Endometrium (tissue), 2 donors: ENCODE results near the gene SCIMP.
"Not testable (repeated sequence)": the region's sequence is repeated elsewhere in the genome, so short reads cannot be mapped to it uniquely, and the experiment has no call there.

Source experiments
- FAIRE-seq: peaks from 2 replicates; lab custom pipeline; 2012; peaks lifted over from hg19 to GRCh38; lab: Jason Lieb, UNC
- donor health status: control.
- donor health status: control.

The SCIMP gene

GRCh38 chr17:5237541-5238016 lies 2.9 kb upstream of the SCIMP start:
- no peak for FAIRE-seq

DNA sequence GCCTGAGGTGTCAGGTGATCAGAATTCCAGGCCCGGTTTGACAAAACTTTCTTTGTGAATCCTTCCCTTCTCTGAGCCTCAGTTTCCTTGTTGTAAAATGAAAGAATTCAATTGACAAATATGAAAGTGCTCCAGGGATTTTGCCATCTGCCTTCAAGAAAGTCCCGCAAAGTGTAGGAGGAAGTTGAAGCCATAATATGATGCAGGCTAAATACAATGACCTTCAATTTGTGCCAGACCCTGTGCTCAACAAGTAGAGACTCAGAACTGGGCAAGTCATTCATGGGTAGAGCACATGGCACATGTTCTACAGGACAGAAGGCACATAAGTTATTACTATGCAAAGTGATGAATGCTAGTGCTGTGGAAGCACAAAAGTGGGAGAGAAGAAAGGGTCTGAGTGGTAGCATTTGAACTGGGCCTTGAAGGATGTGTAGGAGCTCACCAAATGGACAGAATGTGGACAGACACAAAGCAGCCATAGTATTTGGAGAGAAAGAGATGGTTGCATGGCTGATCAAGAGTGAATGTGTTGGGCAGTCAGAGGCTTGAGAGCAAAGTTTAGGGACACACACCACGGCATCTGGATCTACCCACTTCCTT lies 2.4 kb upstream of the SCIMP start:
- FAIRE-seq, result no peak

- FAIRE-seq, result not testable (repeated sequence)
Observed at GRCh38 chr17:5233492-5233891, 1.2 kb downstream of the SCIMP start.

- no peak for FAIRE-seq
Observed at GRCh38 chr17:5226940-5227878, 7.5 kb downstream of the SCIMP start.

DNA sequence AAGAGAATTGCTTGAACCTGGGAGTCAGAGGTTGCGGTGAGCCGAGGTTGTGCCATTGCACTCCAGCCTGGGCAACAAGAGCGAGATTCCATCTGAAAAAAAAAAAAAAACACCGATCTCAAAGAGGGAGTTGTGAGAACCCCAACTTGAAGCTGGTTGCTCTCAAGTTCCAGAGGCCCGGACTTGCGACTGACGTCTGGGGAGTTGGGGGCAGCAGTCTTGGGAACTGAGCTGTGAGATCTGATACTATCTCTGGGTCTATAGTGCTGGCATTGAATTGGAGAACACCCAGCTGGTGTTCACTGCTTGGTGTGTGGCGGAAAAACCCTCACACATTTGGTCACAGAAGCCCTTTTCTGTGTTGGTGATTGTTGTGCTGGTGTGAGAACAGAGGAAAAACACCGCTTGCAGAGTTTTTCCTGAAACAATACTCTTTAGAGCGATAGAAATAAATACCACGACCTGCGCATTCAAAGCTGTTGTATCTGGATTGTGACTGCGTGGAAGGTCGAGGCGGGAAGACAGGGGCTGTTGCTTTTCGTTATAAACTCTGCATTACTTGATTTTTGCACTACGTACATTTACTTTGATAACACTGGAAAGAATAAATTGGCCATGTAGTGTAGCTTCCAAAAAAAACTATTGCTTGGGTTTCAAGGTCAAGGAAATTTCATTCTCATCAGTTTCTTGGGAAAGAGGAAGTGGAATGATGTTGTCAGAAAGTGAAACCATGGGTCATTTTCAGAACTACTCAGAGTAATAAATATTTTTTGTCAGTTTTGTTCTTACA lies 8.8 kb downstream of the SCIMP start:
- no peak for FAIRE-seq

DNA sequence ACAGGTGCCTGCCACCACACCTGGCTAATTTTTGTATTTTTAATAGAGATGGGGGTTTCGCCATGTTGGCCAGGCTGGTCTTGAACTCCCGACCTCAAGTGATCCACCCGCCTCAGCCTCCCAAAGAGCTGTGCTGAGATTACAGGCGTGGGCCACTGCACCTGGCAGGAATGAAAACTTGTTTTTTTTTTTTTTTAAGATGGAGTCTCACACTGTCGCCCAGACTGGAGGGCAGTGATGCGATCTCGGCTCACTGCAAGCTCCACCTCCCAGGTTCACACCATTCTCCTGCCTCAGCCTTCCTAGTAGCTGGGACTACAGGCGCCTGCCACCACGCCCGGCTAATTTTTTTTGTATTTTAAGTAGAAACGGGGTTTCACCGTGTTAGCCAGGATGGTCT lies 12.7 kb downstream of the SCIMP start:
- not testable (repeated sequence) for FAIRE-seq

GRCh38 chr17:5220074-5220473 lies 14.6 kb downstream of the SCIMP start:
- FAIRE-seq, result no peak

DNA sequence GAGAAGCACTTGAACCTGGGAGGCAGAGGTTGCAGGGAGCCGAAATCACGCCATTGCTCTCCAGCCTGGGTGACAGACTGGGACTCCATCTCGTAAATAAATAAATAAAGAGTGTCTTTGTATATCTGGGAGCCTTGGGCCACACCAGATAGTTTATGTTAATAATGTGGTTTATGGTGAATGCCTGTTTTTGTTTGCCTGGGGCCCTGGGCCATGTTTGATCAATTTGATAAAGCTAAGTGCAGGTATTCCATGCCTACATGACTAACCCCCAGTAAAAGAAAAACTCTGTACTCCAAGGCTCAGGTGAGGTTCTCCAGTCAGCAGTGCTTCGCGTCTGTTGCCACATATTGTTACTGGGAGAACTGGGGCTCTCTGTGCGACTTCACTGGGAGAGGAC lies 15.1 kb downstream of the SCIMP start:
- no peak for FAIRE-seq

DNA sequence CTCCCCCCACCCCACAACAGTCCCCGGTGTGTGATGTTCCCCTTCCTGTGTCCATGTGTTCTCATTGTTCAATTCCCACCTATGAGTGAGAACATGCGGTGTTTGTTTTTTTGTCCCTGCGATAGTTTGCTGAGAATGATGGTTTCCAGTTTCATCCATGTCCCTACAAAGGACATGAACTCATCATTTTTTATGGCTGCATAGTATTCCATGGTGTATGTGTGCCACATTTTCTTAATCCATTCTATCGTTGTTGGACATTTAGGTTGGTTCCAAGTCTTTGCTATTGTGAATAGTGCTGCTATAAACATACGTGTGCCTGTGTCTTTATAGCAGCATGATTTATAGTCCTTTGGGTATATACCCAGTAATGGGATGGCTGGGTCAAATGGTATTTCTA lies 17.1 kb downstream of the SCIMP start:
- not testable (repeated sequence) for FAIRE-seq

- no peak for FAIRE-seq
Observed at GRCh38 chr17:5211458-5211857, 23.2 kb downstream of the SCIMP start.

DNA sequence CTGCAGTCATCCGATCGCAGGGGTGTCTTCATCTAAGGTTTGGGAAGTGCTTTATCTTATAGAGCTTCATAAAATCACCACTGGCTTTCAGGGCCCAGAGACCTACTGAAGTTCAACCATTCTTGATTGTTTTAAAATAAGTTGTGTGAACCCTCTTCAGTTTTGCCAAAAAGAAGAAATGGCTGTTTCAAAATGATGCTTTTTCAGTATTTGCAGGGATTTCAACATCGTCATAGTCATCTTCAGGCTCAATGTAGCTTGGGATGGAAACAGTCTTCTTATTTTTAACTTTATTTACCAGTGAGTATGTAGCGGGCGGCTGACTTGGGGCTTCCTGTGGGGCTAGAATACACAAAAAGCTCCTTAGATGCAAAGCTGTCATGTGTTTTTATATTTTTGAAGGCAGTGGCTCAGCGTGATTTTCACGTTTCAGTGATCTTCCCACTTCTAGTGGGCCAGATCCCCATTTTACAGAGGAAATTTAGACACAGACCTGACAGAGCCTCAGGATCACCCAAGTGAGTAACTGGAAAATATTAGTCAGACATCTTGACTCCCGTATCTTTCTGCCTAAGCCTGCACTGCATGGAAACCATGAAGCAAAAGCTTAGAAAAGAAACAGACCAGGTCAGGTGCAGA lies 23.9 kb downstream of the SCIMP start:
- FAIRE-seq, result no peak

DNA sequence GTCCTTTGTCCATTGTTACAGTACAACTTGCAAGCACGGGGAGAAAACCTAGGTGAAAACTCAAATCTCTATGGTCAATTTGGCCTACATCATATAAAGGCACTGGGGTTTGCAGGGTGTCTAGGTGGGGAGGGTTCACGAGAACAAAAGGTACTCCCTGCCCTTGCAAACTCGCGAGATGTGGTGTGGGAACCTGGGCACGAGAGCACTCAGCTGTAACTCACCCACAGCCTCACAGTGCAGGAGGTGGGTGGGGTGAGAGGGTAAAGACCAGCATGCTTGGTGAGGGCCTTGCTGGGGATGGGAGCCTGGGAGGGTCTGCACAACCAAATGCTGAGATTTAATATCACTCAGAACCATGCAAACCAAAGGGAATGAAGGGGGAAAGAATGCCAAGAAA lies 24.6 kb downstream of the SCIMP start:
- FAIRE-seq, result no peak

- FAIRE-seq, result no peak
Observed at GRCh38 chr17:5209396-5209795, 25.3 kb downstream of the SCIMP start.

DNA sequence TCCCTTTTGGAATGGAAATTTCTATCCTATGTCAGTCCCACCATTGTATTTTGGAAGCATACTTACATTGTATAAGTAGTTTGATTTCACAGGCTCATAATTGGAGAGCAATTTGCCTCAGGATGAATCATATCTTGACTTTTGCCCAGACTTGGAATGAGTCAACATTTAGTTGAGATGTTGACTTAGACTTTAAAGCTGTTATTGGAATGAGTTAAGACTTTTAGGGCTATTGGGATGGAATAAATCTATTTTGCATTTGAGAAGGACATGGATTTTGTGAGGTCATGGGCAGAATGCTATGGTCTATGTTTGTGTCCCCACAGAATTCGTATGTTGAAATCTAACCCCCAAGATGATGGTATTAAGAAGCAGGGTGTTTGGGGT lies 30.8 kb downstream of the SCIMP start:
- FAIRE-seq, result no peak

DNA sequence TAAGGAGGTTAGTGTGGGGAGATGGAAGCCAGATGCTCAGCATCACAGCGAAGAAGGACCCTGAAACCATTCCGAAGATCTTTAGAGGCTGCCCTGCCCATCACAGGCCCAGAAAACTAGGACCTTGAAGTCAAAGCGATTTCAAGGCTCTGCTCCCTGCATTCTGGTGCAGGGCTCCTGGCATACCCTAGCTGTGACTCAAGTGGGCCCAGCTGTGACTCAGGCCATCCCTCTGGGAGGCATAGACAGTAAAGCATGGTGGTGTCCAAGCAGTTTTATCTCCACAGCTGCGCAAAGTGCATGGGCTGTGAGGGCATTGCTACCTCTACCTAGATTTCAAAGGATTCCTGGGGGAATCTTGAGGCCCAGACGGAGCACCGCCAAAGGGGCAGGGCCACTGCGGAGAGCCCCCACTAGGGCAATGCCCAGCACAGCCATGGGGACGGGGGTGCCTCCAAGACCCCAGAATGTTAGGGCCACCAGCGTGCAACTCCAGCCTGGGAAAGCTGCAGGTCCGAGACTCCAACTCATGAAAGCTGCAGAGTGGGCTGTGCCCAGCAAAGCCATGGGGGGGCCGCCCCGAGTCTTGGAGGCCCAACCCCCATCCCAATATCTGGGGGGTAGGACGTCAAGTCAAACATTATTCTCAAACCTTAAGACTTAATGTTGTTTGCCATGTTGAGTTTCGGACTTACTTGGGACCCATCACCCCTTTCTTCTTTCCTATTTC lies 31.3 kb downstream of the SCIMP start:
- FAIRE-seq, result no peak

DNA sequence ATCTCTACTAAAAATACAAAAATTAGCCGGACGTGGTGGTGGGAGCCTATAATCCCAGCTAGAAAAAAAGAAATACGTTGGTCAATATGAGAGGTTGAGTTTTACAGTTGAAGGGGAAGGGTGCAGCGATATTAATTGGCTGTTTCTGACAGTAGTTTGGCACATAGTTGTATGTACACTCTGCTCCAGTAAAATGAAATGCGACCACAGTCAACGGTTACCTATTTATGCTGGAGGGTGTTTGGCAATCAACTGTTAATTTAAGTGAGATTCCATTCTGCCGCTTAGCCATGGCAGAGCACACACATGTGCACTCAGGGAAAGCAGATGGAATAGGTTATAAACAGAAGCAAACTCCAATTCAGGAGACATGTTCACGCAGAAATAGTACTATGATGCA lies 33.6 kb downstream of the SCIMP start:
- no peak for FAIRE-seq

DNA sequence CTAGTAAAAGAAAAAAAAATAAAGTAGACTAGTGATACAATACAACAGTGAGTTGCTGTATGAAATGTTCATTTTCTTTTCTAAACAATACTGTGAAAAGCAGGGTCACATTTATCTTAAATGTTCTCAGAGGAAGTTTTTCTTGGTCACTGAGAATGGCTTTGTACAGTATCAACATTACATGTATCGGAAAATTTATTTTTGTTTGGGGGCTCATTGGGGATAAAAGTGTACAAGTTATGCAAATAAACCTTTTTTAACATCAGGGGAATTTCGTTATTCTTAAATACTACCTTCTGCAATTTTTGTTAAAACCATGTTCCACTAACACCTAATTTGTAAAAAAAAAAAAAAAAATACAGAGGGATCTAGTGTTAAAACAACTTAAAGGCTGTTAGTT lies 34.3 kb downstream of the SCIMP start:
- FAIRE-seq, result no peak

DNA sequence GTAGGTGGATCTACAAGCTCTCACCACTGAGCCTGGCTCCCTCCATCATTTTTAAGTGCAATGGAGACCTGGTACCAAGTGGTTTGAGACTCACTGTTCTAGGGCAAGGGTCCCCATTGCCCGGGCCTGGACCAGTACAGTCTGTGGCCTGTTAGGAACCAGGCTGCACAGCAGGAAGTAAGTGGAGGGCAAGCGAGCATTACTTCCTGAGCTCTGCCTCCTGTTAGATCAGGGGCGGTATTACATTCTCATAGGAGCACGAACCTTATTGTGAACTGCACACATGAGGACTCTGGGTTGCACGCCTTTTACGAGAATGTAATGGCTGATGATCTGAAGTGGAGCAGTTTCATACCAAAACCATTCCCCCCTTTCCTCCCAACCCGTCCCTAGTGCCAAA lies 36.2 kb downstream of the SCIMP start:
- FAIRE-seq, result no peak

- FAIRE-seq, result no peak
Observed at GRCh38 chr17:5194346-5194745, 40.3 kb downstream of the SCIMP start.

GRCh38 chr17:5191541-5192417 lies 42.9 kb downstream of the SCIMP start, which contains the start of gene ZNF594:
TSS of gene ZNF594 (minus strand) at chr17:5191868. CDS start at chr17:5184256, 7,612 bp downstream.
- peak; percentile 65 for FAIRE-seq
